GM10248 (cell line): ENCODE measurements around the gene AP3M1.

Source experiments
- CTCF ChIA-PET: fragments of 300-600 bp; sonication (Branson Sonifier 250); formaldehyde crosslinking; extraction: SDS; loops from one replicate; lab custom pipeline; 2021; ENCODE audit warnings: antibody characterized with exemption; lab: Yijun Ruan, JAX
- POLR2A ChIA-PET: fragments of 350-650 bp; sonication (Branson Sonifier 250); formaldehyde crosslinking; extraction: SDS; loops from one replicate; lab custom pipeline; 2020; ENCODE audit warnings: antibody characterized with exemption; lab: Yijun Ruan, JAX
- DNase-seq: peaks from one replicate; pipeline ENCODE4 v3.0.0; 2012; ENCODE audit errors: extremely low spot score
- TF ChIP-seq, protein P1 (sequence below): IDR thresholded peaks from 2 replicates; pipeline ENCODE4 v1.5.1; 2012; ENCODE audit warnings: mild to moderate bottlenecking, low read depth; ENCODE audit errors: extremely low read depth, missing control alignments, control extremely low read depth

Gene AP3M1

DNA sequence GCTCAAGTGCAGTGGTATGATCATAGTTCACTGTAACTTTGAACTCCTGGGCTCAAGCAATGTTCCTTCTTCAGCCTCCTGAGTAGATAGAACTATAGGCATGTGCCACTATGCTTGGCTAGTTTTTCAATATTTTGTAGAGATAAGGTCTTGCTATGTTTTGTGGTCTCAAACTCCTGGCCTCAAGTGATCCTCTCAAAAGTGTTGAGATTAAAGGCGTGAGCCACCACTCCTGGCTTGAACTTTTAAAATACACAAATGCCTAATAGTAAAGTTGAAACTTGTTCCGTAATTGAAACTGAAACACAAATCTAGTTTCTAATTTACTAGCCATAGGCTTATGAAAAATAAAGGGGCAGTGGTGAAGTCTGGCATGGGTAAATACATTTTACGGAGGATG, 65.7 kb downstream of the AP3M1 start:
- ChIA-PET CTCF (interaction anchor here (1.3 to 1.9 kb wide), 2 partner anchors 199 to 205 kb away, joined by 4 to 5 read pairs; no protein-coding TSS in a partner anchor), POLR2A (no interaction called here)
- TF ChIP-seq, protein P1, sequence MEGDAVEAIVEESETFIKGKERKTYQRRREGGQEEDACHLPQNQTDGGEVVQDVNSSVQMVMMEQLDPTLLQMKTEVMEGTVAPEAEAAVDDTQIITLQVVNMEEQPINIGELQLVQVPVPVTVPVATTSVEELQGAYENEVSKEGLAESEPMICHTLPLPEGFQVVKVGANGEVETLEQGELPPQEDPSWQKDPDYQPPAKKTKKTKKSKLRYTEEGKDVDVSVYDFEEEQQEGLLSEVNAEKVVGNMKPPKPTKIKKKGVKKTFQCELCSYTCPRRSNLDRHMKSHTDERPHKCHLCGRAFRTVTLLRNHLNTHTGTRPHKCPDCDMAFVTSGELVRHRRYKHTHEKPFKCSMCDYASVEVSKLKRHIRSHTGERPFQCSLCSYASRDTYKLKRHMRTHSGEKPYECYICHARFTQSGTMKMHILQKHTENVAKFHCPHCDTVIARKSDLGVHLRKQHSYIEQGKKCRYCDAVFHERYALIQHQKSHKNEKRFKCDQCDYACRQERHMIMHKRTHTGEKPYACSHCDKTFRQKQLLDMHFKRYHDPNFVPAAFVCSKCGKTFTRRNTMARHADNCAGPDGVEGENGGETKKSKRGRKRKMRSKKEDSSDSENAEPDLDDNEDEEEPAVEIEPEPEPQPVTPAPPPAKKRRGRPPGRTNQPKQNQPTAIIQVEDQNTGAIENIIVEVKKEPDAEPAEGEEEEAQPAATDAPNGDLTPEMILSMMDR: no peak
- DNase-seq: peak; percentile 58

DNA sequence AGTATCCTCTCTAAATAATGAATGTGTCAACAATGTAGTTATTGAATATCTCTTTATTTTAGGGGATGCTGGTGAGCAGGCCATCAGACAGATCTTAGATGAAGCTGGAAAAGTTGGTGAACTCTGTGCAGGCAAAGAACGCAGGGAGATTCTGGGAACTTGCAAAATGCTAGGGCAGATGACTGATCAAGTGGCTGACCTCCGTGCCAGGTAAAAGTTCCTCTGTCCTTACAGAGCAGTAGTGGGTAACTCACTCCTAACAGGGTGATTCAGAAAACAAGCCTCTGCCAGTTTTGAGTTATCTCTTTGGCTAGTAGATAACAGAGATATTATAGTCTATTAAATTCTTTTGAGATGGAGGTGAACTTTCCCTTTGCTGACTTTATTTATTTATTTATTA, 67.3 kb downstream of the AP3M1 start:
- DNase-seq: no peak
- ChIA-PET POLR2A (no interaction called here), CTCF (interaction anchor here (0.8 to 6.3 kb wide), 5 partner anchors 10 to 197 kb away, joined by 3 to 61 read pairs (median 3); no protein-coding TSS in a partner anchor)
- TF ChIP-seq, protein P1: no peak

DNA sequence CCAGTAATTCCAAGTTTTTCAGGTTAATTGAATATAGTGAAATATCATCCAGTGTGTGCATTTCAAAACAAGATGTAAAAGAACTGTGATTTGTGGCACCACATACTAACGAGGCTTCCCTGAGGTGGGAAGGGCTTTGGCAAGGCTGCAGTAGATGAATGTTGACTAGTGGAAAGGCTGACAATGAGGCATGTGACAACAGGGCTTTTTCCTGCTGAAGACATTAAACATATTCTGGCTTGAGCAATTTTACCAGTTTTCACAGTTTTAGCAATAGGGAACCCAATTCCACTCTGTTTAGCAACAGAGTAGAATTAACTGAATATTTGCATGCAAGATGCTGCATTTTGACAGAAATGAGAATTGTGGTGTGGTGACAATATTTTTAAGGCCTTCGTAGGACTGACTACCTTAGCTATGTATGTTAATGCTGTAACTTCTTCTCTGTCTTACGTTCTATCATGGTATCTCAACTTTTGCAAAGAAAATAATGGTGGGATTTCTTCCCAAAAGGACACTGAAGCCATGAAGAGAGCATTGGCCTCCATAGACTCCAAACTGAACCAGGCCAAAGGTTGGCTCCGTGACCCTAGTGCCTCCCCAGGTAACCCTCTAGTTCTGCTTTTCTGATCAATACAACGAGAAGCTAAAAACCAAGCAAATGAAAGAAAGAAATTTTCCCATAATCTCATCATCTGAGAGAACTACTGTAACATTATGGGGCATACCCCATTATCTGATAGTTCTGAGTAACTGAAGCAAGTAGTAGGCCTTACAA, 68.5 kb downstream of the AP3M1 start:
- TF ChIP-seq, protein P1: no peak

DNA sequence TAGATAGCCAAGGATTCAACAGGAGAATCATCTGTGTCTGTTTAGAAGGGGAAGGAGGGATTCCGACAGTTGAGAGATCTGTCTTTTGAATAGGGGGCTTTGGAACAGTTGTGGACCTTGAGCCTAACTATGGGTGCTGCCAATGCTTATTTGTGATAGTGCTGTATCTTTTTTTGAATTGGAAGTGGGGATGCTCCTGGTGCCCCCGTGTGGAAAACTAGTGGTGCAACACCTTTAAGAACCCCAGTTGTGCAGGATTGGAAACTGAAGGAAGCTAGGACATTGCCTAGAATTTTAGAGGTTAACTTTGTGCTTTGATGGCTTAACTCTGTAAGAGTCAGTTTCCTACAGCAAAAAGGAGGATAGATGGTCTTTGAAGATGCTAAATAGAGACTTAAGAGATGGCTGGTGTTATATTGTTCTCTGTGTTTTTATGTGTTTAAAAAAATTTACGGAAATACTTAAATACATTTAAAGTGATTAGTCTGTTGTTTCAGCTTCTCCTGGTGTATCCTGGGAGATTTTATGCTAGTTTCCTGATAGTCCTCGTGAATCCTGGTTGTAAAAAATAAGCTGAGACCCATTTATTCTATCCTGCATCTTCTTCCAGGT, 69.3 kb downstream of the AP3M1 start:
- DNase-seq: peak; percentile 37

More for the DNA sequence above, 68.5 kb downstream of the AP3M1 start:
- CTCF ChIA-PET: interaction anchor here (0.6 to 6.3 kb wide), 39 partner anchors 9 to 245 kb away, joined by 3 to 63 read pairs (median 4); no protein-coding TSS in a partner anchor
- DNase-seq: no peak
- POLR2A ChIA-PET: interaction anchor here (0.6 kb wide), 2 partner anchors 92 to 190 kb away, joined by 3 read pairs; no protein-coding TSS in a partner anchor

DNA sequence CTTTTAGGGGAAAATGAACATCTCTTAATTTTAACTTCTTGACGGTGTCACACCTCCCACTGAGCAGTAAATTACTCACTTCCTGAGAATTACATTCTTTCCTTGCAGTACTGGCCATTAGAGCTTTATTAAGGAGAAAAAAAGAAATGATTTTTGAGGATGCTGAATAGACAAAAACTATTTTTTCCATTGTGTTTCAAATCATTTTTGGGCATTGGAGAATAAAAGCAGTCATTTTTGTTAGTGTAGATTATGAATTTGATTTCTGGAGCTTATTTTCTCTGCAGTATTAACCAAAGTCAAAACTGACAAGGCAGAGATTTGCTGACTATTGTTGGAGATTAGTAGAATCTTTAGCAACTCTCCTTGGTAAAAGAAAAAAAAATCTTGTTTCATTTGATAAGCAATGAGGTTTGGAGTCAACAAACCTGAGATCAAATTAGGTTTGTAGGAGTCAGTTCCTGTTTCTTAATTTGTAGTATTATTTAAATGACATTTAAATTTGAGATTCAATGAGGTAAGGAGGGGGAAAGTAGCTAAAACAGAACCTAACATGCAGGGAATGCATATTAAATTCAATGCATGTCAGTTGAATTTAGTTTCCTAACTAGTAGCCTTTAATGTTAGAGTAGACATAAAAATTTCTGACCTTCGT, 70.6 kb downstream of the AP3M1 start:
- no peak for DNase-seq
- ChIA-PET POLR2A (no interaction called here), CTCF (interaction anchor here (0.7 to 6.3 kb wide), 18 partner anchors 14 to 200 kb away, joined by 3 to 63 read pairs (median 8); no protein-coding TSS in a partner anchor)
- TF ChIP-seq, protein P1: no peak

More for the DNA sequence above, 69.3 kb downstream of the AP3M1 start:
- ChIA-PET POLR2A (interaction anchor here (0.6 kb wide), 2 partner anchors 93 to 189 kb away, joined by 3 read pairs; no protein-coding TSS in a partner anchor), CTCF (interaction anchor here (0.6 to 6.3 kb wide), 41 partner anchors 8 to 245 kb away, joined by 3 to 63 read pairs (median 4); no protein-coding TSS in a partner anchor)
- TF ChIP-seq, protein P1: peak; percentile 64
